Measurements from ENCODE around the gene DGCR6. TPM values are rescaled to one million over a fixed set of nuclear protein-coding genes. Genes with fewer than 3 reads are reported as not detected.
"Not testable (repeated sequence)": the region's sequence is repeated elsewhere in the genome, so short reads cannot be mapped to it uniquely, and the experiment has no call there.

Gene DGCR6
- total and polyA plus RNA-seq, 4 donors = 0.88 to 5.8 (median 2.5) TPM

- H3K36me3 ChIP-seq (ENCODE audit: control insufficient read depth in 1 of 2, insufficient read depth in 2 of 2, low read length in 1 of 2); H3K27ac ChIP-seq (ENCODE audit: low read depth in 1 of 2, low read length in 2 of 2); H3K27me3 ChIP-seq (ENCODE audit: control insufficient read depth in 1 of 2, insufficient read depth in 2 of 2, low read length in 1 of 2); intact Hi-C loops (cut with DNase I); H3K4me1 ChIP-seq (ENCODE audit: control insufficient read depth in 1 of 2, insufficient read depth in 2 of 2, low read length in 2 of 2); DNase-seq; H3K4me3 ChIP-seq (ENCODE audit: low read length in 2 of 2); ATAC-seq (ENCODE audit: low FRiP score); H3K9me3 ChIP-seq (ENCODE audit: control insufficient read depth, low read length): not testable (repeated sequence)
- WGBS, 2 donors = 29% methylated on average over 5 of the region's 8 CpGs; no CpG with 5 or more reads in 1 of the 2 donors
These were observed 32.6 kb downstream of the DGCR6 start for GRCh38 chr22:18938691-18939090.

GRCh38 chr22:18947105-18947504 lies 41.0 kb downstream of the DGCR6 start:
- H3K9me3 ChIP-seq (ENCODE audit: control insufficient read depth, low read length); H3K27ac ChIP-seq (ENCODE audit: low read depth in 1 of 2, low read length in 2 of 2); intact Hi-C loops (cut with DNase I); H3K4me3 ChIP-seq (ENCODE audit: low read length in 2 of 2); ATAC-seq (ENCODE audit: low FRiP score); H3K27me3 ChIP-seq (ENCODE audit: control insufficient read depth in 1 of 2, insufficient read depth in 2 of 2, low read length in 1 of 2); H3K4me1 ChIP-seq (ENCODE audit: control insufficient read depth in 1 of 2, insufficient read depth in 2 of 2, low read length in 2 of 2); H3K36me3 ChIP-seq (ENCODE audit: control insufficient read depth in 1 of 2, insufficient read depth in 2 of 2, low read length in 1 of 2): not testable (repeated sequence)
- peak in 1 of 2 donors; percentile 6 for DNase-seq
- WGBS, 2 donors = 71 to 86% methylated on average over 2 to 3 of the region's 9 CpGs

DNA sequence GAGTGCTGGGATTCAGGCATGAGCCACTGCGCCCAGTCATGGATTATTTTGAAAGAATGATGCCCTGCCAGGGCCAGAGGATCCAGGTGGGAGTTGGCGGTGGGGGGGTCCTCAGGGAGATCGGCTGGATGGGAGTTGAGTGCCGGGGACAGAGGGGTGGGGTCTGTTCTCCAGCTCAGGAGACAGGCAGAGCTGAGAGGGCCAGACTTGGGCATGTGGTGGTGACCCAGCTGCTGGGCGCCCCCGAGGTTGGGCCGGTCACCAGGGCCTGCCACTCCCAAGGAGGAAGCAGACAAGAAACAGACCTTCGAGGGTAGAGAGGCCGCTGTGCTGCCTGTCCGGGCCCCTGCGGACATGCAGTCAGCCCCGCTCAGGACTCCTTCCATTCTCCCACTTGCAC lies 41.8 kb downstream of the DGCR6 start:
- intact Hi-C loops (cut with DNase I) = no loop called here
- Histone ChIP-seq H3K36me3 (ENCODE audit: control insufficient read depth in 1 of 2, insufficient read depth in 2 of 2, low read length in 1 of 2) (no peaks in the 10 kb centered on the region), H3K27ac (ENCODE audit: low read depth in 1 of 2, low read length in 2 of 2) (no peak overlapping the region), H3K9me3 (ENCODE audit: control insufficient read depth, low read length) (no peaks in the 10 kb centered on the region), H3K27me3 (ENCODE audit: control insufficient read depth in 1 of 2, insufficient read depth in 2 of 2, low read length in 1 of 2) (no peaks in the 10 kb centered on the region), H3K4me1 (ENCODE audit: control insufficient read depth in 1 of 2, insufficient read depth in 2 of 2, low read length in 2 of 2) (no peaks in the 10 kb centered on the region), H3K4me3 (ENCODE audit: low read length in 2 of 2) (no peak overlapping the region)
- DNase-seq (peak; percentile 24 to 39), ATAC-seq (ENCODE audit: low FRiP score) (peak; percentile 33)
- WGBS, 2 donors = 60 to 68% methylated on average over 12 of the region's 12 CpGs

DNA sequence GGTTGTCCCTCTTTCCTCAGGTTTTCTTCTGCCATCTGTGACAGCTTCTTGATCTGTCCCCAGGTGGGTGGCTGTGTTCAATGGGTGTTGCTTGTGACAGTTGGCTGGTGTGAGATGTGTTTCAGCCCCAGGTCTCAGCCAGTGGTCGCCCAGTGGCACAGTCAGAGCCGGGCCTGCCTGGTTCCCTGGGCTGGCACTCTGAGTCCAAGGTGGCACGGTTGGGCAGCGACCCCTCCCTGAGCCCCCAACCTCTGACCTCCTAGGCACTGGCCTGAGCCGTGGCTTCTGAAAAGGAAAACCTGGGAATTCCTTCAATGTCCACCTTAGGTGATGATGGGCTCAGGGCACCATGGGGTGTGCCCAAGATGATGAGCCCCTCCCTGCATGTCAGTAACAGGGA lies 44.0 kb downstream of the DGCR6 start:
- no peak for ATAC-seq (ENCODE audit: low FRiP score)
- Histone ChIP-seq H3K4me1 (ENCODE audit: control insufficient read depth in 1 of 2, insufficient read depth in 2 of 2, low read length in 2 of 2) (no peaks in the 10 kb centered on the region), H3K36me3 (ENCODE audit: control insufficient read depth in 1 of 2, insufficient read depth in 2 of 2, low read length in 1 of 2) (no peaks in the 10 kb centered on the region), H3K27ac (ENCODE audit: low read depth in 1 of 2, low read length in 2 of 2) (no peak overlapping the region), H3K4me3 (ENCODE audit: low read length in 2 of 2) (no peak overlapping the region), H3K27me3 (ENCODE audit: control insufficient read depth in 1 of 2, insufficient read depth in 2 of 2, low read length in 1 of 2) (no peaks in the 10 kb centered on the region), H3K9me3 (ENCODE audit: control insufficient read depth, low read length) (no peaks in the 10 kb centered on the region)
- DNase-seq = peak; percentile 17 to 30
- intact Hi-C loops (cut with DNase I) = no loop called here
- WGBS, 2 donors = 80 to 81% methylated on average over 5 of the region's 5 CpGs

- DNase-seq (peak; percentile 40), ATAC-seq (ENCODE audit: low FRiP score) (no peak)
- H3K4me3 ChIP-seq (ENCODE audit: low read length in 2 of 2) = no peak overlapping the region
- no peak overlapping the region for H3K27ac ChIP-seq (ENCODE audit: low read depth in 1 of 2, low read length in 2 of 2)
- no peaks in the 10 kb centered on the region for H3K36me3 ChIP-seq (ENCODE audit: control insufficient read depth in 1 of 2, insufficient read depth in 2 of 2, low read length in 1 of 2)
- no peaks in the 10 kb centered on the region for H3K4me1 ChIP-seq (ENCODE audit: control insufficient read depth in 1 of 2, insufficient read depth in 2 of 2, low read length in 2 of 2)
- no peaks in the 10 kb centered on the region for H3K27me3 ChIP-seq (ENCODE audit: control insufficient read depth in 1 of 2, insufficient read depth in 2 of 2, low read length in 1 of 2)
- H3K9me3 ChIP-seq (ENCODE audit: control insufficient read depth, low read length) = no peaks in the 10 kb centered on the region
- intact Hi-C loops (cut with DNase I) = no loop called here
- WGBS, 2 donors = 66 to 85% methylated on average over 5 to 6 of the region's 6 CpGs
These were observed 45.9 kb downstream of the DGCR6 start for GRCh38 chr22:18952022-18952421.

DNA sequence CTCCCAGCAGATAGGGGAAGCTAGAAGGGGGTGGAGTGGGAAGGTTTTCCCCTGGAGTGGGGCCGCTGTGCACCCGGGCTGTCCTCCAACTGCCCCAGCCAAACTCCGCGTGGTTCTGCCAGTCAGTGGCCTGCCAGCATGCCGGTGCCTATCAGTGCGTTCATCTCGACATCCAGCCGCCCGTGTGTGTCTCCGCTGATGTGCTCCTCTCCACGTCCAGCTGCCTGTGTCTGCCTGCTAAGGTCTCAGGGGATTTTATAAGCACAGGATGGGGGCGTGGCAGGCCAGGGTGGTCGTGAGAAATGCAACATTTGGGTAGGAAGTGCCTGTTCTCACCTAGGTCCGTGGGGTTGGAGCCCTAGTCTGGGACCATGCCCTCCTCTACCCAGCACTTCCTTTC lies 47.0 kb downstream of the DGCR6 start:
- H3K4me3 ChIP-seq (ENCODE audit: low read length in 2 of 2); H3K27ac ChIP-seq (ENCODE audit: low read depth in 1 of 2, low read length in 2 of 2); H3K9me3 ChIP-seq (ENCODE audit: control insufficient read depth, low read length); H3K4me1 ChIP-seq (ENCODE audit: control insufficient read depth in 1 of 2, insufficient read depth in 2 of 2, low read length in 2 of 2); H3K27me3 ChIP-seq (ENCODE audit: control insufficient read depth in 1 of 2, insufficient read depth in 2 of 2, low read length in 1 of 2); ATAC-seq (ENCODE audit: low FRiP score); H3K36me3 ChIP-seq (ENCODE audit: control insufficient read depth in 1 of 2, insufficient read depth in 2 of 2, low read length in 1 of 2); intact Hi-C loops (cut with DNase I): not testable (repeated sequence)
- 41 to 49% methylated on average over 10 to 14 of the region's 14 CpGs for WGBS, 2 donors
- DNase-seq = peak; percentile 5 to 32

DNA sequence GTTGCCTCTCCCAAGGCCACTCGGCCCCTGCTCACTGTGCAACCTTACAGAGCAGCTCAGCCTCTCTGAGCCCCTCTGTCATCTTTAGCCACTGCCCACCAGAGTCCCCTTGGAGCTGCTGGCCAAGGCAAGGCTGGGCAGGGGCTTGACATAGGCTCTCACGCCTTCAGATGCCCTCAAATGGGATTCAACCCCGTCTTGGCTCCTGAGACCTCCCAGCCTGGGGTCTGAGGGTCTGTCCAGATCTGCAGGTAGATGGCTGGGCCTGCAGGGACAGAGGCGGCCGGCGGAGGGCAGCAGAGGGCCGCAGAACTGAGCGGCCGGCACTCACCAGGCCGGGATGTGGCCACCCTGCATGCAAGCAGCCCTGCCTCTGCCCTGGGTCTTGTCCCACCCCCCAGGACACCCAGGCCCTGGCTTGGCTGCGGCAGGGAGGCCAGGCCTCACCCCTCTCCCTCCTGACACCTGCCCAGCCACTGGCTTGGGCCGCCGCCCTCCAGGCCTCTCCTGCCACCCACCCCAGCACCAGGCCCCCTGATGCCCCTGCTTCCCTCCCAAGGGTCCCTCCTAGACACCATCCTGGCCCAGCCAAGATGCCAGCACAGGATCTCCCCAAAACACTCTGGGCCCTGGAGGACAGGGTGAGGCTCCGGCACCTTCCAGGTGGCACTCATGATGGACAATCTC lies 48.3 kb downstream of the DGCR6 start:
- H3K4me3 ChIP-seq (ENCODE audit: low read length in 2 of 2); H3K4me1 ChIP-seq (ENCODE audit: control insufficient read depth in 1 of 2, insufficient read depth in 2 of 2, low read length in 2 of 2); H3K9me3 ChIP-seq (ENCODE audit: control insufficient read depth, low read length); H3K27ac ChIP-seq (ENCODE audit: low read depth in 1 of 2, low read length in 2 of 2); intact Hi-C loops (cut with DNase I); H3K27me3 ChIP-seq (ENCODE audit: control insufficient read depth in 1 of 2, insufficient read depth in 2 of 2, low read length in 1 of 2); H3K36me3 ChIP-seq (ENCODE audit: control insufficient read depth in 1 of 2, insufficient read depth in 2 of 2, low read length in 1 of 2): not testable (repeated sequence)
- ATAC-seq (ENCODE audit: low FRiP score) (peak; percentile 84), DNase-seq (peak; percentile 64 to 87)
- WGBS, 2 donors = 9 to 21% methylated on average over 10 to 14 of the region's 14 CpGs

- Histone ChIP-seq H3K4me1 (ENCODE audit: control insufficient read depth in 1 of 2, insufficient read depth in 2 of 2, low read length in 2 of 2) (no peaks in the 10 kb centered on the region), H3K27me3 (ENCODE audit: control insufficient read depth in 1 of 2, insufficient read depth in 2 of 2, low read length in 1 of 2) (no peaks in the 10 kb centered on the region), H3K9me3 (ENCODE audit: control insufficient read depth, low read length) (no peaks in the 10 kb centered on the region), H3K36me3 (ENCODE audit: control insufficient read depth in 1 of 2, insufficient read depth in 2 of 2, low read length in 1 of 2) (no peaks in the 10 kb centered on the region), H3K4me3 (ENCODE audit: low read length in 2 of 2) (no peak overlapping the region), H3K27ac (ENCODE audit: low read depth in 1 of 2, low read length in 2 of 2) (no peak overlapping the region)
- WGBS, 2 donors = 80 to 83% methylated on average over 15 of the region's 15 CpGs
- intact Hi-C loops (cut with DNase I) = loop anchor here in 1 of 2 donors (5.0 kb wide), 1 partner anchor 677 kb away; no protein-coding TSS in a partner anchor
- DNase-seq = peak; percentile 43 to 71
- no peak for ATAC-seq (ENCODE audit: low FRiP score)
These were observed 49.0 kb downstream of the DGCR6 start for GRCh38 chr22:18954990-18955571.

- intact Hi-C loops (cut with DNase I) = loop anchor here in 1 of 2 donors (5.0 kb wide), 1 partner anchor 677 kb away; no protein-coding TSS in a partner anchor
- ATAC-seq (ENCODE audit: low FRiP score) = no peak
- H3K36me3 ChIP-seq (ENCODE audit: control insufficient read depth in 1 of 2, insufficient read depth in 2 of 2, low read length in 1 of 2) = no peaks in the 10 kb centered on the region
- H3K27me3 ChIP-seq (ENCODE audit: control insufficient read depth in 1 of 2, insufficient read depth in 2 of 2, low read length in 1 of 2) = no peaks in the 10 kb centered on the region
- H3K27ac ChIP-seq (ENCODE audit: low read depth in 1 of 2, low read length in 2 of 2) = no peak overlapping the region
- H3K9me3 ChIP-seq (ENCODE audit: control insufficient read depth, low read length) = no peaks in the 10 kb centered on the region
- 87 to 92% methylated on average over 10 of the region's 10 CpGs for WGBS, 2 donors
- no peaks in the 10 kb centered on the region for H3K4me1 ChIP-seq (ENCODE audit: control insufficient read depth in 1 of 2, insufficient read depth in 2 of 2, low read length in 2 of 2)
- H3K4me3 ChIP-seq (ENCODE audit: low read length in 2 of 2) = no peak overlapping the region
- peak; percentile 27 to 63 for DNase-seq
These were observed 49.6 kb downstream of the DGCR6 start for GRCh38 chr22:18955696-18956095.
